Kidney capillary endothelial cell (primary cell): ENCODE measurements around the gene CHAC1.
"Not testable (repeated sequence)": the region's sequence is repeated elsewhere in the genome, so short reads cannot be mapped to it uniquely, and the experiment has no call there.

ENCODE experiments used
- DNase-seq: peaks from one replicate; pipeline ENCODE4 v3.0.0-alpha.2; 2018; ENCODE audit warnings: low spot score

Gene CHAC1

DNA sequence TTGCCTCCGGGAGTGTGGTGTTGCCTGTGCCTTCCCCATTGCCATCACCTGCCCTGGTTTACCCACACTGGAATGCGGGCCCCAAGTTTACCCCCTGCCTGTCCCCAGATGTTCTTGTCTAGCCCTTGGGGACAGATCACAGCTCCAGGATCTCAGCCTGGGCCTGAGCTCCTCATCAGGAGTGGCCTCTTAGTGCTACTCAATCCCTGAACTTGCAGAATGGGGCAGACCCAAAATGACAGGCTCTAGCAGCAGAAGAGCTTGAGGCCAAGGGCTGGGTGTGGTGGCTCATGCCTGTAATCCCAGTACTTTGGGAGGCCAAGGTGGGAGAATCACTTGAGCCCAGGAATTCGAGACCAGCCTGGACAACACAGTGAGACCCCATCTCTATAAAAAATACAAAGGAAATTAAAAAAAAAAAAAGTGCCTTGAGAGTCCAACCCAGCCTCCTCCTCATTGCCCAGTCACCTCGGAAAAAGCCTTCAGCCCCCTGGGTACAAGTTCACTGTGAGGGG is 3.8 kb downstream of the CHAC1 start:
- no peak for DNase-seq

DNA sequence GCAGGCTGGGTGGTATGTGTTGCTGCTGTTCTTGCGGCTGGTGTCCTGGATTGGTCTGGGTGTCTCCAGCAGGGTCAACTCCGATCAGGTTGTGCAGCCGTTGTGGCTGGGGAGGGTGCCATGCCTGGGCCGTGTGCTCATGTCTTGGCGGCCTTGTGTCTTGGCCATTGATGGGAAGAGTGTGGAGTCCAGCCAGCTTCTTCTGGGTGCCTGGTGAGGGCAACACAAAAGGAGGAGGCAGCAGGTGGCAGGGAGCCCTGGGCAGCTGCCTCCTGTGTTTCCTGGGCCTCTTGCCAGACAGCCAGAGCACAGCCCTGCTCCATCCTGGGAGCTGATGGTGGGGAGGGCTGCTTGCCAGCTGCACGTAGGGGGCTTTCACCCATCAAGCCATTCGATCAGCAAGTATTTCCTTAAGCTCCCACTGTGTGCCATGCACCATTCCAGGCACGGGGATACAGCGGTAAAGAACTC is 4.3 kb downstream of the CHAC1 start:
- no peak for DNase-seq

DNA sequence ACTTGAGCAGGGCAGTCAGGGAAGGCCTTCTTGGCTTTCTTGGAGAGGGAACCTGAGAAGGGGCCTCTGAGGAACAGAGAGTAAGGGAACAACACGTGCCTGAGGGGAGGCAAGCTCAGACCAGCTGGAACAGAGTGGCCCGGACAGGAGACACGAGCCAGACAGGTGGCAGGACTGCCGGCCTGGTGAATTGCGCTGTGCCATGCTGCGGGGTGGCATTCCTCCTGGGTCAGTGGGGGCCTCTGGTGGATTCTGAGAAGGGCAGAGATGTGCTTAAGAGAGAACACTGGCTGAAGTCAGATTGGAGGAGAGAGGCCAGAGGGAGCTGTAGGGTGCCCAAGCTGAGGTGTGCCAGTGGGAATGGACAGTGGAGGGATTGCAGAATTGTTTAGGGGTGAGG is 4.9 kb downstream of the CHAC1 start:
- DNase-seq: no peak

GRCh38 chr15:40958723-40959122 is 5.5 kb downstream of the CHAC1 start:
- no peak for DNase-seq

DNA sequence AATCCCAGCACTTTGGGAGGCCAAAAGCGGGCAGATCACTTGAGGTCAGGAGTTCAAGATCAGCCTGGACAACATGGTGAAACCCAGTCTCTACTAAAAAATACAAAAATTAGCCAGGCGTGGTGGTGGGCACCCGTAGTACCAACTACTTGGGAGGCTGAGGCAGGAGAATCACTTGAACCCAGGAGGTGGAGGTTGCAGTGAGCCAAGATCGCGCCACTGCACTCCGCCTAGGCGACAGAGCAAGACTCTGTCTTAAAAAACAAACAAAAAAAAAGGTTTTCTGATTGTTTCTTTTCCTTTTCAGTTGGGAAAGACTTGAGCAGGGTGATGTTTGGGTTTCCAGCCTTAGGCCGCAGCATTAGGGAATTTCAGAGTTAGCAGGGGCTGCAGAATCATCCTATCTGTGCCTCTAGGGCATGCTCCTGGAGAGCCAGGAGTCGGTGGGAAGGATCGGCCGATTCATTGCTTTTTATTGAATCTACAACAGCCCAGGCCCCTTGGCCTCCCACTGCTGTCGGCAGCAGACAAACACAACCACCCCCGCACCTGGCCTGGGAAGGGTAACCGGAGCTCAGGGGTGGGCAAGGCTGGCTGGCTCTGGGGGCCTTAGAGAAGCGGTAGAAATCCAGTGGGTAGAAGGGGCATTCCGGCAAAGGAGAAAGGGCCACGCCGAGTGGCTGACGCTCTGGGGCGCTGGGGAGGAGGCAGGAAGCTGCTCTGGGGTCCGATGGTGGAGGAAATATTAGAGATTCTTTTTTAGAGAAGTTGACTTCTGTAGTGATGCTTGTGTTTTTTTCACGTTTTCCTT is 6.3 kb downstream of the CHAC1 start:
- no peak for DNase-seq

GRCh38 chr15:40960151-40960885 is 7.0 kb downstream of the CHAC1 start:
- DNase-seq: no peak

- DNase-seq: no peak
Observed at GRCh38 chr15:40960925-40961324, 7.7 kb downstream of the CHAC1 start.

DNA sequence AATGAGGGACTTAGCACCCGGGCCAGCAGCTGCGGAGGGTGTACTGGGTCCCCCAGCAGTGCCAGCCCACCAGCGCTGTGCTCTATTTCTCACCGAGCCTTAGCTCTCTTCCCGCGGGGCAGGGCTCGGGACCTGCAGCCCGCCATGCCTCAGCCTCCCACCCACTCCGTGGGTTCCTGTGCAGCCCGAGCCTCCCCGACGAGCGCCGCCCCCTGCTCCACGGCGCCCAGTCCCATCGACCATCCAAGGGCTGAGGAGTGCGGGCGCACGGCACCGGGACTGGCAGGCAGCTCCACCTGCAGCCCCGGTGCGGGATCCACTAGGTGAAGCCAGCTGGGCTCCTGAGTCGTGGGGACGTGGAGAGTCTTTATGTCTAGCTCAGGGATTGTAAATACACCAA is 8.5 kb downstream of the CHAC1 start:
- DNase-seq: not testable (repeated sequence)

DNA sequence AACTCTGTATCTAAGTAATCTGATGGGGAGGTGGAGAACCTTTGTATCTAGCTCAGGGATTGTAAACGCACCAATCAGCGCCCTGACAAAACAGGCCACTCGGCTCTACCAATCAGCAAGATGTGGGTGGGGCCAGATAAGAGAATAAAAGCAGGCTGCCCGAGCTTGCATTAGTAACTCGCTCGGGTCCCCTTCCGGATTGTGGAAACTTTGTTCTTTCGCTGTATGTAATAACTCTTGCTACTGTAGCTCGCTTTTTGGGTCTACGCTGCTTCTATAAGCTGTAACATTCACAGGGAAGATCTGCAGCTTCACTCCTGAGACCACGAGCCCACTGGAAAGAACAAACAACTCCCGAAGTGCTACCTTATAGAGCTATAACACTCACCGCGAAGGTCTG is 9.0 kb downstream of the CHAC1 start:
- not testable (repeated sequence) for DNase-seq

- DNase-seq: no peak
Observed at GRCh38 chr15:40963201-40963600, 9.9 kb downstream of the CHAC1 start.

GRCh38 chr15:40964006-40964405 is 10.7 kb downstream of the CHAC1 start:
- no peak for DNase-seq

GRCh38 chr15:40964634-40965033 is 11.4 kb downstream of the CHAC1 start:
- no peak for DNase-seq

- no peak for DNase-seq
Observed at GRCh38 chr15:40968290-40969085, 15.2 kb downstream of the CHAC1 start.

GRCh38 chr15:40969363-40969762 is 16.1 kb downstream of the CHAC1 start:
- DNase-seq: no peak

DNA sequence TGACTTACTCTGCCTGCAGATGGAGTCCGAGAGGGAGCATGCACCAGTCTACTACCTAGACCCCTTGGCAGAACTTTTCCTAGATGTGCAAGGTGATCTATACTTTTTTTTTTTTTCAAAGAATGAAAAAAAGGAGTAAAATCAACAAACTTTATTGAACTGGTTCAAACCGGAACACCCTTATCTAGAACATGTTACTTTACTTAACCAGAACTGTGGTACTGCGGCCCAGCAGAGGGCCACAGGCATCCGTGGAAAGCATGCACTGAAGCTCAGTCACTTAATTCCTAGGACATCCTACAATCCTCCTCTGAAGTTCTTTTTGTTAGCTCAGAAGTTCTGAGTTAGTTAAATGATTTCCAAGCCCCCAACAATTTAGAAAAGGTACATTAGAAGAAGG is 21.6 kb downstream of the CHAC1 start:
- DNase-seq: no peak

- DNase-seq: no peak
Observed at GRCh38 chr15:40976819-40977218, 23.5 kb downstream of the CHAC1 start.

DNA sequence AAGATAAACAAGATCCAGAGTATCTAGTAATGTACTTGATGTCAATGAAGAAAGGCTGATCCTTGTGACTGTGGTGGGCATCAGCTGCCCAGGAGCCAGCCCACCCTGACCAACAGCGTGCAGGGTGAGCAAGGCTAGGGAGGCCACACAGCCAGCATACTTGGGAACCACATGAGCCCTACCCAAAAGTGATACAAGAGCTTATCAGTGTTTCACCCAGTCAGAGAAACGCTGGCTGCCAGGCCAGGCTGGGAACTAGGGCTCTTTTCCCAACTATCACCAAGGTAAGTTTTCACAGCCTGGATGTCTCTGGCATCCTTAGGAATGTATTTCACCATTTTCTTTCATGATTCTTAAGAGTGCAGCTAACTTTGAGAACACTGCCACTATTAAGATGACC is 24.9 kb downstream of the CHAC1 start:
- no peak for DNase-seq

- DNase-seq: no peak
Observed at GRCh38 chr15:40978562-40978961, 25.3 kb downstream of the CHAC1 start.

- no peak for DNase-seq
Observed at GRCh38 chr15:40981186-40981585, 27.9 kb downstream of the CHAC1 start.

GRCh38 chr15:40982855-40983254 is 29.6 kb downstream of the CHAC1 start:
- peak; percentile 93 for DNase-seq

DNA sequence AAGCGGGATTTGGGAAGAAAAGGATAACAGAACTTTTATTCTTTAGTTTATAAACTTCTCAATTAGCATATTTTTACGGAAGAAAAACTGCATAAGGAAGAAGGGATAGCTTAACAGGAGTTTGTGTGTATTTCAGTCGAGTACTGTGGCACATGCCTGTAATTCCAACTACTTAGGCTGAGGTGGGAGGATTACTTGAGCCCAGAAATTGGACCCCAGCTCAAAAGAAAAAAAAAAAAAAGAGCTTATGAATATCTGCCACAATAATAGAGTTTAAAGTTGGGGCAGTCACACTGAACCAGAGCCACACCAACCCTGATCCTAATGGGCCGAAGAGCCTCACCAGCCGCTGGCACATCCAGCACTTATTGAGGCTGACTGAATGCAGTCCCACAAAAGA is 31.1 kb downstream of the CHAC1 start:
- no peak for DNase-seq

DNA sequence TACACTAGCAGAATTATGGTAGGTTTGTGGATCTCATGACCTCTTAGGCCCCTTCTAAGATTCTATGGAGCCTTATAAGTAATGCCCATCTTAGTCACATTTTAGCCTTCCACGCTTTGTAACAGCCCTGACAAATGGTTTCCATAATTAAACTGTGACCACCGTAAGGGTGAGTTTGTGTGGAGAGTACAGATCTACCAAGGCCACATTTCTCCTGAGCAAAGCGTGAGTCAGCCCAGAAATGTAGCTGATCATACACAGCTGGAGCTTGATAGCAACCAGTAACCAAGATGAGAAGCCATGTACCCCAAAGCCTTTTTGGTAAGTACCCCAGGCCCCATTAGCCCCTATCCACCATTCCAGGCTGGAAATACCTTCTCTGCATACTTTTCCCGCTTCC is 31.7 kb downstream of the CHAC1 start:
- DNase-seq: peak; percentile 81
